ENCODE measurements around the gene TRIM73.
"Not testable (repeated sequence)": the region's sequence is repeated elsewhere in the genome, so short reads cannot be mapped to it uniquely, and the experiment has no call there.

TRIM73 gene

DNA sequence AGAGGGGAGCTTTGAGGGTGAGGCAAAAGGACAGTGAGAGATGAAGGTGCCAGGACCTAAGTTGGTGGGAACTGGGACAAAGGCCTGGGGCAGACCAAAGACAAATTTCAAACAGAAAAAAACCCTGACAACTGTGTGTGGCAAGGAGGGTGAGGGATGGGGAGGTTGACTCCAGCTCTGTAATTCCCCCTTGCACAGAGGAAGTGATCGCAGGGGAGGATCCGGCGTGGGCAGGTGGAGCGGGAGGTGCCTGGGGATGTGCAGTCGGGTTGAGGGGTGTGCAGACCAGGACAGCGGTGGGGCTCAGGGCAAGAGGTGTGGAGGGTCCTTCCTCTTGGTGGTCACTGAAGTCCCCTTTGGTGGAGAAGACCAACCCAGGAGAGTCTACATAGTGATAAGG is 5.1 kb downstream of the TRIM73 start:
- not testable (repeated sequence) for H3K36me3 ChIP-seq (ENCODE audit: insufficient read depth, low read depth, low read length); H3K4me1 ChIP-seq (ENCODE audit: insufficient read depth, low read length); H3K27ac ChIP-seq (ENCODE audit: low read length); H3K9ac ChIP-seq (ENCODE audit: low read depth, low read length); H3K4me3 ChIP-seq (ENCODE audit: low read length); H3K9me3 ChIP-seq (ENCODE audit: insufficient read depth, low read depth, low read length); H3K27me3 ChIP-seq (ENCODE audit: insufficient read depth, low read length)

GRCh38 chr7:75403455-75404443 is 8.3 kb downstream of the TRIM73 start:
- H3K4me3 ChIP-seq (ENCODE audit: low read length); H3K9ac ChIP-seq (ENCODE audit: low read depth, low read length); H3K27ac ChIP-seq (ENCODE audit: low read length); H3K9me3 ChIP-seq (ENCODE audit: insufficient read depth, low read depth, low read length); H3K4me1 ChIP-seq (ENCODE audit: insufficient read depth, low read length); H3K27me3 ChIP-seq (ENCODE audit: insufficient read depth, low read length); H3K36me3 ChIP-seq (ENCODE audit: insufficient read depth, low read depth, low read length): not testable (repeated sequence)

GRCh38 chr7:75404663-75405062 is 9.2 kb downstream of the TRIM73 start:
- not testable (repeated sequence) for H3K36me3 ChIP-seq (ENCODE audit: insufficient read depth, low read depth, low read length); H3K27ac ChIP-seq (ENCODE audit: low read length); H3K9me3 ChIP-seq (ENCODE audit: insufficient read depth, low read depth, low read length); H3K9ac ChIP-seq (ENCODE audit: low read depth, low read length); H3K4me3 ChIP-seq (ENCODE audit: low read length); H3K27me3 ChIP-seq (ENCODE audit: insufficient read depth, low read length); H3K4me1 ChIP-seq (ENCODE audit: insufficient read depth, low read length)

DNA sequence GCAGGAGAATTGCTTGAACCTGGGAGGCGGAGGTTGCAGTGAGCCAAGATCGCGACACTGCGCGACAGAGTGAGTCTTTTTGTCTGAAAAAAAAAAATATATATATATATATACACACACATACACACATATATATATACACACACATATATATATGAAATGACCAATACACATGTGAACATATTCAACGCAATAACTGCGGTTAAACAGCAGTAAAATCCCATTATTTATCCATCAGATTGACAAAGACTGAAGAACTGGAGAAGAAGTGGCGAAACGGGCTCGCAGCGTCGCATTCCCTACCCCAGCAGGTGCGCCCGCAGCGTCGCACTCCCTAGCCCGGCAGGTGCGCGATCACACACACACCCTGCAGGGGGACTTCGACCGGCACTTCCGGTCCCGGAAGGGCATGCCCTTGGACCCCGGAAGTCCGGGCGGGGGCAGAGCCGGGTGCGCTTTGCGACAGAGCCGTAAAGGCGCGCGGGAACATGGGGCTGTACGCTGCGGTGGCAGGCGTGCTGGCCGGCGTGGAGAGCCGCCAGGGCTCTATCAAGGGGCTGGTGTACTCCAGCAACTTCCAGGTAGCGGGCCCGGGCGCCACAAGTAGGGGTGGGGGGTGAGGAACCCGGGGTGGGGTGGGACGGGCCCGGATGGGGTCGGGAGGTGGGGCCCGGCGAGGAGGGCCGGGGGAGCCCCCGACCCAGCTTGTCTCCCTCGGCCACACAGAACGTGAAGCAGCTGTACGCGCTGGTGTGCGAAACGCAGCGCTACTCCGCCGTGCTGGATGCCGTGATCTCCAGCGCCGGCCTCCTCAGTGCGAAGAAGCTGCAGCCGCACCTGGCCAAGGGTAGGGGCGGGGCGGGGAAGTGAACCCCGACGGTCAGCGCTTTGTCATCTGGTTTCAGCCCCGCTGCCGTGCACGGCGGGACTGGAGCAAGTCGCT is 14.7 kb downstream of the TRIM73 start:
- not testable (repeated sequence) for H3K4me3 ChIP-seq (ENCODE audit: low read length)

DNA sequence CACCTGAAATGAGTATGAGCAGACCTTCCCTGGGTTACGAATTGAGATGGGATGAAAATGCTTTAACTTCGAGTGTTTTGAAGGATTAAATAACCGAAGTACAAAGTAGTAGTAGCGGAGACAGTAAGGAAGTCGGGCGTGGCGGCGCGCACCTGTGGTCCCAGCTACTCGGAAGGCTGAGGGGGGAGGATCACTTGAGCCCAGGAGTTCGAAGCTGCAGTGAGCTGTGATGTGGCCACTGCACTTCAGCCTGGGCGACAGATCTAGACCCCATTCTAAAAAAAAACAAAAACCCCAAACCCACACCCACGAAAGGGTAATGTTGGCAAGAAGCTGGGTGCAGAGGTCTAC is 15.4 kb downstream of the TRIM73 start:
- H3K27me3 ChIP-seq (ENCODE audit: insufficient read depth, low read length); H3K9me3 ChIP-seq (ENCODE audit: insufficient read depth, low read depth, low read length); H3K9ac ChIP-seq (ENCODE audit: low read depth, low read length); H3K4me3 ChIP-seq (ENCODE audit: low read length); H3K4me1 ChIP-seq (ENCODE audit: insufficient read depth, low read length); H3K36me3 ChIP-seq (ENCODE audit: insufficient read depth, low read depth, low read length); H3K27ac ChIP-seq (ENCODE audit: low read length): not testable (repeated sequence)

More for the DNA sequence above, 14.7 kb downstream of the TRIM73 start:
- not testable (repeated sequence) for H3K4me1 ChIP-seq (ENCODE audit: insufficient read depth, low read length); H3K27ac ChIP-seq (ENCODE audit: low read length); H3K9me3 ChIP-seq (ENCODE audit: insufficient read depth, low read depth, low read length); H3K9ac ChIP-seq (ENCODE audit: low read depth, low read length); H3K36me3 ChIP-seq (ENCODE audit: insufficient read depth, low read depth, low read length); H3K27me3 ChIP-seq (ENCODE audit: insufficient read depth, low read length)

GRCh38 chr7:75414204-75414603 is 18.8 kb downstream of the TRIM73 start:
- not testable (repeated sequence) for H3K9me3 ChIP-seq (ENCODE audit: insufficient read depth, low read depth, low read length); H3K4me1 ChIP-seq (ENCODE audit: insufficient read depth, low read length); H3K4me3 ChIP-seq (ENCODE audit: low read length); H3K9ac ChIP-seq (ENCODE audit: low read depth, low read length); H3K36me3 ChIP-seq (ENCODE audit: insufficient read depth, low read depth, low read length); H3K27me3 ChIP-seq (ENCODE audit: insufficient read depth, low read length); H3K27ac ChIP-seq (ENCODE audit: low read length)

DNA sequence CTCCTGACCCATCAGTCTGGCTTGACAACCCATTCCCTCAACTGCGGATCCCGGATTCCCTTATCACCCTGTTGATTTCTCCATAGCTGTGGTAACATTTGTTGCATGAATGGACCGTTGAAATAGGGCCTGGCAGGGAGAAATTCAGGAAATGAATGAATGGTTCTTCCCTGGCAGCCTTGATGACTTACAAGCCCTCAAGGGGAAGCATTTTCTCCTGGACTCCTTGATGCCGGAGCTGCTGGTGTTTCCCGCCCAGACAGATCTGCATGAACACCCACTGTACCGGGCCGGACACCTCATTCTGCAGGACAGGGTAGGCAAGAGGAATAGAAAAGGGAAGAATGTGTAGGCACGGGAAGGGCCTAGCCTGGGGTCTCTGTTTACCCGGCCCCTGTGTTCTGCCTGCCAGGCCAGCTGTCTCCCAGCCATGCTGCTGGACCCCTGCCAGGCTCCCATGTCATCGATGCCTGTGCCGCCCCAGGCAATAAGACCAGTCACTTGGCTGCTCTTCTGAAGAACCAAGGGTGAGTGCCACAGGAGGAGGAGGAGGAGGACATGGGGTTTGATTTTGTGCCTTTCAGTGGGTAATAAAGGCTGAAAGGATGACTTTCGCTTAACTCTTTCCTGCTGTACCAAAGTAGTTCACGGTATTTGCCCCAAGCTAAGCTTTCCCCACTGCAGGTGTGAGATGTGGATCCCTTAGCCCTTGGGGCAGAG is 19.4 kb downstream of the TRIM73 start:
- H3K27me3 ChIP-seq (ENCODE audit: insufficient read depth, low read length); H3K4me1 ChIP-seq (ENCODE audit: insufficient read depth, low read length); H3K4me3 ChIP-seq (ENCODE audit: low read length); H3K9ac ChIP-seq (ENCODE audit: low read depth, low read length); H3K36me3 ChIP-seq (ENCODE audit: insufficient read depth, low read depth, low read length); H3K9me3 ChIP-seq (ENCODE audit: insufficient read depth, low read depth, low read length); H3K27ac ChIP-seq (ENCODE audit: low read length): not testable (repeated sequence)

GRCh38 chr7:75415428-75415817 is 20.0 kb downstream of the TRIM73 start:
- H3K4me1 ChIP-seq (ENCODE audit: insufficient read depth, low read length); H3K27me3 ChIP-seq (ENCODE audit: insufficient read depth, low read length); H3K4me3 ChIP-seq (ENCODE audit: low read length); H3K9me3 ChIP-seq (ENCODE audit: insufficient read depth, low read depth, low read length); H3K9ac ChIP-seq (ENCODE audit: low read depth, low read length); H3K27ac ChIP-seq (ENCODE audit: low read length): not testable (repeated sequence)
- peaks cover 10% of the 10 kb centered on the region; the same call in 1 of the 2 replicates for H3K36me3 ChIP-seq (ENCODE audit: insufficient read depth, low read depth, low read length)

DNA sequence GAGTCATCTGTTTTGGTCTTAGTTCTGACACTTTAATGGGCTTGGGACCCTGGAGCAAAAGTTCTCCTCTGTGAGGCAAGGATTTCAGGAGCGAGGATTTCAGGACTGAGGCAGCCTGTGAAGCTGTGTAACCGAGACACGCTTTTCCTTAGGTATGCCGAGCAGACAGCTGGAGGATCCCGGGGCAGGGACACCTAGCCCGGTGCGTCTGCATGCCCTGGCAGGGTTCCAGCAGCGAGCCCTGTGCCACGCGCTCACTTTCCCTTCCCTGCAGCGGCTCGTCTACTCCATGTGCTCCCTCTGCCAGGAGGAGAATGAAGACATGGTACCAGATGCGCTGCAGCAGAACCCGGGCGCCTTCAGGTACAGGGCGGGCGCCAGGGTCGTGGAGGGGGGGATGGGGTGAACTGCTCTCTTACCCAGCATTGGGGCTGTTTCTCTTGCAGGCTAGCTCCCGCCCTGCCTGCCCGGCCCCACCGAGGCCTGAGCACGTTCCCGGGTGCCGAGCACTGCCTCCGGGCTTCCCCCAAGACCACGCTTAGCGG is 20.5 kb downstream of the TRIM73 start:
- H3K36me3 ChIP-seq (ENCODE audit: insufficient read depth, low read depth, low read length), result peaks cover 15% of the 10 kb centered on the region; the same call in 1 of the 2 replicates
- not testable (repeated sequence) for H3K27ac ChIP-seq (ENCODE audit: low read length); H3K4me3 ChIP-seq (ENCODE audit: low read length); H3K9me3 ChIP-seq (ENCODE audit: insufficient read depth, low read depth, low read length); H3K9ac ChIP-seq (ENCODE audit: low read depth, low read length); H3K4me1 ChIP-seq (ENCODE audit: insufficient read depth, low read length); H3K27me3 ChIP-seq (ENCODE audit: insufficient read depth, low read length)

GRCh38 chr7:75416787-75417186 is 21.4 kb downstream of the TRIM73 start:
- not testable (repeated sequence) for H3K4me1 ChIP-seq (ENCODE audit: insufficient read depth, low read length); H3K27me3 ChIP-seq (ENCODE audit: insufficient read depth, low read length); H3K27ac ChIP-seq (ENCODE audit: low read length); H3K4me3 ChIP-seq (ENCODE audit: low read length); H3K9ac ChIP-seq (ENCODE audit: low read depth, low read length); H3K9me3 ChIP-seq (ENCODE audit: insufficient read depth, low read depth, low read length)
- peaks cover 19% of the 10 kb centered on the region; the same call in 1 of the 2 replicates for H3K36me3 ChIP-seq (ENCODE audit: insufficient read depth, low read depth, low read length)

GRCh38 chr7:75418292-75418858 is 22.9 kb downstream of the TRIM73 start:
- not testable (repeated sequence) for H3K9ac ChIP-seq (ENCODE audit: low read depth, low read length); H3K27ac ChIP-seq (ENCODE audit: low read length); H3K9me3 ChIP-seq (ENCODE audit: insufficient read depth, low read depth, low read length); H3K4me3 ChIP-seq (ENCODE audit: low read length); H3K4me1 ChIP-seq (ENCODE audit: insufficient read depth, low read length); H3K27me3 ChIP-seq (ENCODE audit: insufficient read depth, low read length)
- H3K36me3 ChIP-seq (ENCODE audit: insufficient read depth, low read depth, low read length), result peaks cover 19% of the 10 kb centered on the region; the same call in 1 of the 2 replicates

All from iPS-20b (cell line).